Osteocyte (in vitro differentiated cells): ENCODE data around the gene UBAP2L. TPM values are rescaled to one million over a fixed set of nuclear protein-coding genes. Genes with fewer than 3 reads are reported as not detected.

Source experiments
- DNase-seq: peaks from one replicate; pipeline ENCODE4 v3.0.0; 2021; ENCODE audit warnings: mixed read lengths; ENCODE audit not compliant: unreplicated experiment; ENCODE audit errors: extremely low spot score
- H3K27ac Mint-ChIP-seq: one replicate; pipeline ENCODE4 v1.8.0; 2021; ENCODE audit warnings: mild to moderate bottlenecking, mixed read lengths; ENCODE audit not compliant: unreplicated experiment
- H3K27me3 Mint-ChIP-seq: one replicate; pipeline ENCODE4 v1.8.0; 2021; ENCODE audit warnings: mixed read lengths; ENCODE audit not compliant: unreplicated experiment
- H3K36me3 Mint-ChIP-seq: one replicate; pipeline ENCODE4 v1.8.0; 2021; ENCODE audit warnings: mixed read lengths; ENCODE audit not compliant: unreplicated experiment
- H3K4me1 Mint-ChIP-seq: one replicate; pipeline ENCODE4 v1.8.0; 2021; ENCODE audit warnings: mixed read lengths; ENCODE audit not compliant: unreplicated experiment
- H3K4me3 Mint-ChIP-seq: one replicate; pipeline ENCODE4 v1.8.0; 2021; ENCODE audit warnings: mild to moderate bottlenecking, moderate library complexity, mixed read lengths; ENCODE audit not compliant: unreplicated experiment
- H3K9me3 Mint-ChIP-seq: one replicate; pipeline ENCODE4 v1.8.0; 2021; ENCODE audit warnings: mixed read lengths; ENCODE audit not compliant: unreplicated experiment
- CTCF ChIP-seq: fragments of 200-600 bp; sonication (generic); IDR thresholded peaks from 2 replicates; pipeline ENCODE4 v1.5.0; 2021; ENCODE audit warnings: antibody characterized with exemption, mild to moderate bottlenecking, moderate library complexity
- total RNA-seq: library from RNA; stranded (reverse); gene quantifications from 2 replicates; pipeline ENCODE4 v1.2.1, GENCODE V29; 2021

The UBAP2L gene
- total RNA-seq, 1 donor from 2014 or later, result 236 TPM

GRCh38 chr1:154190550-154190949 lies 30.2 kb upstream of the UBAP2L start:
- Mint-ChIP-seq H3K4me3 (no peak overlapping the region), H3K27me3 (peaks cover 59% of the 10 kb centered on the region), H3K9me3 (no peaks in the 10 kb centered on the region), H3K36me3 (no peaks in the 10 kb centered on the region), H3K4me1 (peaks cover 13% of the 10 kb centered on the region), H3K27ac (no peak overlapping the region)
- TF ChIP-seq CTCF, result no peak
- no peak for DNase-seq

GRCh38 chr1:154191990-154192461 lies 28.7 kb upstream of the UBAP2L start, which contains the start of gene TPM3:
Gene TPM3 (minus strand): TSS chr1:154192100. CDS start chr1:154192018, 82 bp downstream.
- Mint-ChIP-seq H3K4me3 (no peak within 1 kb of the TSS), H3K27me3 (peaks cover 51% of the 10 kb centered on the region), H3K4me1 (peaks cover 13% of the 10 kb centered on the region), H3K9me3 (no peaks in the 10 kb centered on the region), H3K36me3 (no peaks in the 10 kb centered on the region), H3K27ac (peak within 1 kb of the TSS; percentile 2)
- DNase-seq, result no peak
- TF ChIP-seq CTCF, result no peak

GRCh38 chr1:154192476-154192875 lies 28.3 kb upstream of the UBAP2L start:
- DNase-seq, result no peak
- Mint-ChIP-seq H3K27ac (no peak overlapping the region), H3K36me3 (no peaks in the 10 kb centered on the region), H3K27me3 (peaks cover 46% of the 10 kb centered on the region), H3K9me3 (no peaks in the 10 kb centered on the region), H3K4me3 (no peak overlapping the region), H3K4me1 (peaks cover 13% of the 10 kb centered on the region)
- no peak for TF ChIP-seq CTCF

GRCh38 chr1:154193821-154194220 lies 26.9 kb upstream of the UBAP2L start:
- Mint-ChIP-seq H3K4me1 (peaks cover 13% of the 10 kb centered on the region), H3K4me3 (no peak overlapping the region), H3K9me3 (no peaks in the 10 kb centered on the region), H3K27me3 (peaks cover 42% of the 10 kb centered on the region), H3K36me3 (no peaks in the 10 kb centered on the region), H3K27ac (no peak overlapping the region)
- DNase-seq, result no peak
- TF ChIP-seq CTCF, result no peak

- Mint-ChIP-seq H3K9me3 (no peaks in the 10 kb centered on the region), H3K4me3 (no peak overlapping the region), H3K36me3 (no peaks in the 10 kb centered on the region), H3K4me1 (no peaks in the 10 kb centered on the region), H3K27me3 (peaks cover 17% of the 10 kb centered on the region), H3K27ac (no peak overlapping the region)
- no peak for DNase-seq
- TF ChIP-seq CTCF, result peak; percentile 58
These were observed 21.8 kb upstream of the UBAP2L start for GRCh38 chr1:154198756-154199562.
